Esophagus (tissue), 2 donors: ENCODE measurements around the gene MED12. TPM values are rescaled to one million over a fixed set of nuclear protein-coding genes. Genes with fewer than 3 reads are reported as not detected.

ENCODE experiments used
- H3K27ac ChIP-seq, 2 donors: one replicate each; pipeline ENCODE4 v1.5.1; 2013; ENCODE audit warnings: low read depth in 2 of 2, mild to moderate bottlenecking in 2 of 2, inconsistent platforms in 1 of 2, low read length in 1 of 2, moderate library complexity in 1 of 2
- H3K27me3 ChIP-seq, 2 donors: one replicate each; pipeline ENCODE4 v1.6.1; 2013; ENCODE audit warnings: low read length in 2 of 2, control low read depth in 1 of 2, mild to moderate bottlenecking in 1 of 2; ENCODE audit not compliant: insufficient read depth in 2 of 2, control insufficient read depth in 1 of 2
- H3K36me3 ChIP-seq, 2 donors: one replicate each; pipeline ENCODE4 v1.6.1; 2013; ENCODE audit warnings: low read length in 1 of 2; ENCODE audit not compliant: control insufficient read depth in 2 of 2, insufficient read depth in 2 of 2
- H3K4me1 ChIP-seq, 2 donors: one replicate each; pipeline ENCODE4 v1.6.1; 2013; ENCODE audit warnings: low read length in 1 of 2; ENCODE audit not compliant: control insufficient read depth in 2 of 2, insufficient read depth in 2 of 2
- H3K4me3 ChIP-seq, 2 donors: one replicate each; pipeline ENCODE4 v1.5.1; 2013; ENCODE audit warnings: low read length in 2 of 2, mild to moderate bottlenecking in 2 of 2, low read depth in 1 of 2, moderate library complexity in 1 of 2
- H3K9me3 ChIP-seq, 2 donors: one replicate each; pipeline ENCODE4 v1.6.1; 2013; ENCODE audit warnings: mild to moderate bottlenecking in 2 of 2, low read depth in 1 of 2, low read length in 1 of 2, moderate library complexity in 1 of 2; ENCODE audit not compliant: control insufficient read depth in 2 of 2, insufficient read depth in 1 of 2
- WGBS, 2 donors: extraction: QIAGEN DNeasy Blood & Tissue Kit; methylation state at CpG; one replicate each; pipeline ENCODE4 v1.1.7; 2013; 5-methylcytosine and 5-hydroxymethylcytosine counted together
- polyA plus RNA-seq, 2 donors: library from polyadenylated mRNA; stranded (reverse); fragments of 200-250 nt; gene quantifications; one replicate each; pipeline ENCODE4 v1.2.3, GENCODE V29; 2013
- donor health status: healthy with polysubstance abuse.
- donor health status: Bipolar disorder and iron deficiency.

MED12 gene
- polyA plus RNA-seq, 2 donors = 9.5 to 14.0 TPM

DNA sequence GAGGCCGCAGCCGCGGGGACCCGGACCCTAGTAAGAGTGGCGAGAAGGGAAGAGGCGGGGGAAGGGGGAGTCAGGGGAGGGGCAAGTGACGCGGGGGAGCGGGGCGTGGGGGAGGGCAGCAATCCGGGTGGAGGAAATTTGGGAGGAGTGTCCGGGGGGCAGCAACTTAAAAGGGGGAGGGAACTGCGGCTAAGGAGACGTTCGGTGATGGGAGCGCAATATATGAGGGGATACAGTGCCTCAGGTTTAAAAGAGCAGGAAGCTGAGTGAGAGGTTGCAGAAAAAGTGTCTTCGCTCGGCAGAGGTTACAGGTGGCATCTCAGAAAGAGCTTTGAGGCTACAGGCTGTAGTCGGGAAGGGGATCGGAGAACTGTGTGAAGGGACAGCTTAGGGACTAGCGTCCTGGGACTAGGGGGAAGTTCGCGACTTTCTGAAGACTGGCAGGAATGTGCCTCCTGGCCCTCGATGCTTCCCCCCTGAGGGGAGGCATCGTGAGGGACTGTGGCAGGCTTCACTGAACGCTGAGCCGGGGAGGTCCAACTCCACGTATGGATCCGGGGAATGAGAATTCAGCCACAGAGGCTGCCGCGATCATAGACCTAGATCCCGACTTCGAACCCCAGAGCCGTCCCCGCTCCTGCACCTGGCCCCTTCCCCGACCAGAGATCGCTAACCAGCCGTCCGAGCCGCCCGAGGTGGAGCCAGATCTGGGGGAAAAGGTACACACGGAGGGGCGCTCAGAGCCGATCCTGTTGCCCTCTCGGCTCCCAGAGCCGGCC, 22.2 kb upstream of the MED12 start:
- 1 to 26% methylated on average over 46 of the region's 46 CpGs for WGBS, 2 donors
- H3K4me1 ChIP-seq = no peaks in the 10 kb centered on the region
- H3K27me3 ChIP-seq = no peaks in the 10 kb centered on the region
- H3K9me3 ChIP-seq = no peaks in the 10 kb centered on the region
- H3K4me3 ChIP-seq = peak overlapping the region; percentile 56 to 60
- no peaks in the 10 kb centered on the region for H3K36me3 ChIP-seq
- peak overlapping the region; percentile 43 to 78 for H3K27ac ChIP-seq

DNA sequence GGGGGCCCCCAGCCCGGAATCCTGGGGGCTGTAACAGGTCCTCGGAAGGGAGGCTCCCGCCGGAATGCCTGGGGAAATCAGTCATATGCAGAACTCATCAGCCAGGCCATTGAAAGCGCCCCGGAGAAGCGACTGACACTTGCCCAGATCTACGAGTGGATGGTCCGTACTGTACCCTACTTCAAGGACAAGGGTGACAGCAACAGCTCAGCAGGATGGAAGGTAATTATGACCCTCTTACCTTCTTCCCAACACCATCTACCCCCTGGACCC, 21.7 kb upstream of the MED12 start:
- 5 to 17% methylated on average over 9 of the region's 9 CpGs for WGBS, 2 donors
- Histone ChIP-seq H3K27ac (no peak overlapping the region), H3K27me3 (no peaks in the 10 kb centered on the region)

GRCh38 chrX:71098302-71098701, 20.1 kb upstream of the MED12 start:
- Histone ChIP-seq H3K27ac (no peak overlapping the region), H3K4me3 (no peak overlapping the region), H3K27me3 (no peaks in the 10 kb centered on the region), H3K9me3 (no peaks in the 10 kb centered on the region), H3K4me1 (no peaks in the 10 kb centered on the region), H3K36me3 (no peaks in the 10 kb centered on the region)
- WGBS, 2 donors = 17 to 22% methylated on average over 2 of the region's 2 CpGs

More for the DNA sequence above, 21.7 kb upstream of the MED12 start:
- Histone ChIP-seq H3K4me1 (no peaks in the 10 kb centered on the region), H3K4me3 (peak overlapping the region; percentile 56 to 60), H3K9me3 (no peaks in the 10 kb centered on the region), H3K36me3 (no peaks in the 10 kb centered on the region)

- Histone ChIP-seq H3K4me1 (no peaks in the 10 kb centered on the region), H3K27me3 (no peaks in the 10 kb centered on the region), H3K27ac (no peak overlapping the region), H3K36me3 (no peaks in the 10 kb centered on the region), H3K9me3 (no peaks in the 10 kb centered on the region), H3K4me3 (no peak overlapping the region)
- WGBS, 2 donors = 62 to 82% methylated on average over 5 of the region's 5 CpGs
These were observed 19.4 kb upstream of the MED12 start for GRCh38 chrX:71098951-71099506.

GRCh38 chrX:71099736-71100135, 18.7 kb upstream of the MED12 start:
- 67 to 93% methylated on average over 4 of the region's 4 CpGs for WGBS, 2 donors
- Histone ChIP-seq H3K4me3 (no peak overlapping the region), H3K36me3 (no peaks in the 10 kb centered on the region), H3K9me3 (no peaks in the 10 kb centered on the region), H3K27me3 (no peaks in the 10 kb centered on the region), H3K4me1 (no peaks in the 10 kb centered on the region), H3K27ac (no peak overlapping the region)

DNA sequence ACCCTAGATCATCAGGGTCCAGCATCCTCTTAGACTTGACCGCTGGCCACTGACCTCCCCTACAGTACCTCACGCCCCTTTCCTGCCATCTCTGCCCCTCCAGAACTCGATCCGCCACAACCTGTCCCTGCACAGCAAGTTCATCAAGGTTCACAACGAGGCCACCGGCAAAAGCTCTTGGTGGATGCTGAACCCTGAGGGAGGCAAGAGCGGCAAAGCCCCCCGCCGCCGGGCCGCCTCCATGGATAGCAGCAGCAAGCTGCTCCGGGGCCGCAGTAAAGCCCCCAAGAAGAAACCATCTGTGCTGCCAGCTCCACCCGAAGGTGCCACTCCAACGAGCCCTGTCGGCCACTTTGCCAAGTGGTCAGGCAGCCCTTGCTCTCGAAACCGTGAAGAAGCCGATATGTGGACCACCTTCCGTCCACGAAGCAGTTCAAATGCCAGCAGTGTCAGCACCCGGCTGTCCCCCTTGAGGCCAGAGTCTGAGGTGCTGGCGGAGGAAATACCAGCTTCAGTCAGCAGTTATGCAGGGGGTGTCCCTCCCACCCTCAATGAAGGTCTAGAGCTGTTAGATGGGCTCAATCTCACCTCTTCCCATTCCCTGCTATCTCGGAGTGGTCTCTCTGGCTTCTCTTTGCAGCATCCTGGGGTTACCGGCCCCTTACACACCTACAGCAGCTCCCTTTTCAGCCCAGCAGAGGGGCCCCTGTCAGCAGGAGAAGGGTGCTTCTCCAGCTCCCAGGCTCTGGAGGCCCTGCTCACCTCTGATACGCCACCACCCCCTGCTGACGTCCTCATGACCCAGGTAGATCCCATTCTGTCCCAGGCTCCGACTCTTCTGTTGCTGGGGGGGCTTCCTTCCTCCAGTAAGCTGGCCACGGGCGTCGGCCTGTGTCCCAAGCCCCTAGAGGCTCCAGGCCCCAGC, 17.6 kb upstream of the MED12 start:
- H3K4me3 ChIP-seq = no peak overlapping the region
- 74 to 85% methylated on average over 31 of the region's 31 CpGs for WGBS, 2 donors
- H3K9me3 ChIP-seq = no peaks in the 10 kb centered on the region
- H3K4me1 ChIP-seq = no peaks in the 10 kb centered on the region
- no peak overlapping the region for H3K27ac ChIP-seq
- H3K36me3 ChIP-seq = no peaks in the 10 kb centered on the region
- no peaks in the 10 kb centered on the region for H3K27me3 ChIP-seq

- 57 to 73% methylated on average over 3 of the region's 3 CpGs for WGBS, 2 donors
- H3K4me1 ChIP-seq = no peaks in the 10 kb centered on the region
- H3K27ac ChIP-seq = no peak overlapping the region
- no peaks in the 10 kb centered on the region for H3K36me3 ChIP-seq
- no peaks in the 10 kb centered on the region for H3K9me3 ChIP-seq
- H3K27me3 ChIP-seq = no peaks in the 10 kb centered on the region
- no peak overlapping the region for H3K4me3 ChIP-seq
These were observed 16.1 kb upstream of the MED12 start for GRCh38 chrX:71102292-71102691.

- no peaks in the 10 kb centered on the region for H3K27me3 ChIP-seq
- no peaks in the 10 kb centered on the region for H3K9me3 ChIP-seq
- WGBS, 2 donors = 33 to 35% methylated on average over 8 to 10 of the region's 10 CpGs
- no peaks in the 10 kb centered on the region for H3K36me3 ChIP-seq
- H3K4me1 ChIP-seq = no peaks in the 10 kb centered on the region
- H3K4me3 ChIP-seq = no peak overlapping the region
- peak overlapping the region in 1 of 2 donors; percentile 63 for H3K27ac ChIP-seq
These were observed 15.0 kb upstream of the MED12 start for GRCh38 chrX:71103110-71103983.

- WGBS, 2 donors = 69 to 92% methylated on average over 3 of the region's 3 CpGs
- no peak overlapping the region for H3K27ac ChIP-seq
These were observed 12.8 kb upstream of the MED12 start for GRCh38 chrX:71105628-71106027.

More at GRCh38 chrX:71105628-71106027, 12.8 kb upstream of the MED12 start:
- H3K4me1 ChIP-seq = no peaks in the 10 kb centered on the region
- H3K36me3 ChIP-seq = no peaks in the 10 kb centered on the region
- H3K27me3 ChIP-seq = no peaks in the 10 kb centered on the region
- H3K9me3 ChIP-seq = no peaks in the 10 kb centered on the region
- H3K4me3 ChIP-seq = no peak overlapping the region
